HL-60 (cell line): Measurements from ENCODE around the gene CCL18.
"Not testable (repeated sequence)": the region's sequence is repeated elsewhere in the genome, so short reads cannot be mapped to it uniquely, and the experiment has no call there.

Experiments
- DNase-seq, 2 experiments: peaks; one replicate each; pipeline ENCODE4 v3.0.0-alpha.2; 2010 to 2020; ENCODE audit warnings: low read depth in 1 of 2, low spot score in 1 of 2
- H3K27ac ChIP-seq: fragments of 250-450 bp; sonication (Bioruptor Pico); replicated peaks from 2 replicates; pipeline ENCODE4 v1.5.1; 2020; ENCODE audit warnings: mild to moderate bottlenecking, moderate library complexity
- H3K27me3 ChIP-seq: fragments of 250-450 bp; sonication (Bioruptor Pico); 2 replicates; pipeline ENCODE4 v1.5.1; 2021; ENCODE audit warnings: mild to moderate bottlenecking, moderate library complexity; ENCODE audit not compliant: insufficient read depth, poor library complexity, severe bottlenecking
- H3K4me3 ChIP-seq: replicated peaks from 2 replicates; pipeline ENCODE4 v1.5.1; 2011; ENCODE audit warnings: mild to moderate bottlenecking, control low read depth, low read length; ENCODE audit not compliant: insufficient read depth
- CTCF ChIP-seq: IDR thresholded peaks from one replicate; pipeline ENCODE4 v1.5.1; 2011; ENCODE audit warnings: low read length, control low read depth, inconsistent platforms; ENCODE audit not compliant: insufficient read depth
- GABPA ChIP-seq: IDR thresholded peaks from 2 replicates; pipeline ENCODE4 v1.6.1; 2012; ENCODE audit warnings: low read depth
- POLR2AphosphoS5 ChIP-seq: IDR thresholded peaks from 2 replicates; pipeline ENCODE4 v1.6.1; 2012; ENCODE audit warnings: low read depth
- REST ChIP-seq: IDR thresholded peaks from 2 replicates; pipeline ENCODE4 v1.6.1; 2012; ENCODE audit warnings: low read depth; ENCODE audit not compliant: insufficient replicate concordance
- SPI1 ChIP-seq: IDR thresholded peaks from 2 replicates; pipeline ENCODE4 v1.6.1; 2012; ENCODE audit warnings: low read depth, mild to moderate bottlenecking, borderline replicate concordance

The CCL18 gene

GRCh38 chr17:36094232-36094631 is 30.2 kb downstream of the CCL18 start:
- DNase-seq, result no peak
- H3K27me3 ChIP-seq, result no peaks in the 10 kb centered on the region
- no peak overlapping the region for H3K4me3 ChIP-seq
- TF ChIP-seq GABPA, result no peak
- no peak for TF ChIP-seq REST
- no peak for TF ChIP-seq SPI1
- TF ChIP-seq POLR2AphosphoS5, result no peak
- no peak for TF ChIP-seq CTCF
- no peak overlapping the region for H3K27ac ChIP-seq

- DNase-seq, result peak; percentile 67 to 80
- peak overlapping the region; percentile 20; the same call in 1 of the 2 replicates for H3K27ac ChIP-seq
- H3K4me3 ChIP-seq, result no peak overlapping the region
- no peaks in the 10 kb centered on the region for H3K27me3 ChIP-seq
- TF ChIP-seq REST (no peak), GABPA (no peak), POLR2AphosphoS5 (peak; percentile 49; the same call in 1 of the 2 replicates), CTCF (no peak), SPI1 (peak; percentile 45; the same call in 1 of the 2 replicates)
These were observed 30.7 kb downstream of the CCL18 start for GRCh38 chr17:36094746-36095145.

- H3K27me3 ChIP-seq, result no peaks in the 10 kb centered on the region
- H3K27ac ChIP-seq, result no peak overlapping the region
- no peak overlapping the region for H3K4me3 ChIP-seq
- peak in 1 of 2 experiments; percentile 66 for DNase-seq
- TF ChIP-seq REST, result no peak
- TF ChIP-seq GABPA, result no peak
- peak; percentile 69; the same call in 1 of the 2 replicates for TF ChIP-seq SPI1
These were observed 31.9 kb downstream of the CCL18 start for GRCh38 chr17:36095992-36096391.

GRCh38 chr17:36099004-36099403 is 34.9 kb downstream of the CCL18 start:
- not testable (repeated sequence) for H3K27me3 ChIP-seq, DNase-seq, H3K4me3 ChIP-seq

More at GRCh38 chr17:36099004-36099403, 34.9 kb downstream of the CCL18 start:
- H3K27ac ChIP-seq, result not testable (repeated sequence)
